K562 (cell line): Measurements from ENCODE around the gene KIF26B. TPM values are rescaled to one million over a fixed set of nuclear protein-coding genes. Genes with fewer than 3 reads are reported as not detected.

Experiments used
- ATAC-seq: fragments of 200-7000 bp; cut with Tn5 transposase; 3 replicates; pipeline ENCODE4 v1.9.1; 2020; ENCODE audit warnings: moderate library complexity
- BruUV-seq: library from RNA; stranded (reverse); fragments of 400-500 nt; replicated peaks from 2 replicates; lab custom pipeline; 2021; lab: Mats Ljungman, UMichigan
- CTCF ChIA-PET: fragments of 300-600 bp; formaldehyde crosslinking; extraction: SDS; loops from one replicate; lab custom pipeline; 2021; ENCODE audit warnings: low intra/inter-chr PET ratio; lab: Yijun Ruan, JAX
- POLR2A ChIA-PET: fragments of 300-600, 350-650 bp; sonication (Branson Sonifier 250); formaldehyde crosslinking; extraction: SDS; loops from one replicate; lab custom pipeline; 2021; ENCODE audit warnings: antibody characterized with exemption, inconsistent platforms; lab: Yijun Ruan, JAX
- DNase-seq, 4 experiments: peaks; one replicate each; pipeline versions ENCODE4 v3.0.0 to v3.0.0-alpha.2; 2011 to 2018; ENCODE audit warnings: low spot score in 3 of 4, mixed read lengths in 3 of 4; ENCODE audit errors: extremely low read depth in 1 of 4
- FAIRE-seq: peaks from 2 replicates; lab custom pipeline; 2011; peaks lifted over from hg19 to GRCh38; lab: Jason Lieb, UNC
- H2AFZ ChIP-seq: 2 replicates; pipeline ENCODE4 v1.6.0; 2011; ENCODE audit warnings: low read depth, low read length, control low read depth, inconsistent platforms
- H3K27ac ChIP-seq: fragments of 200-600 bp; 3 replicates; pipeline ENCODE4 v1.8.0; 2011; ENCODE audit warnings: low read depth, mild to moderate bottlenecking, control low read depth, inconsistent platforms, low read length, moderate library complexity, mixed read lengths; ENCODE audit errors: extremely low read depth
- H3K27me3 ChIP-seq, 2 experiments: fragments of 300-600 bp in 1 of 2; 2 replicates in 1 of 2; 3 replicates in 1 of 2; pipeline versions ENCODE4 v1.6.0 to v1.8.0; 2011; ENCODE audit warnings: inconsistent platforms in 2 of 2, low read length in 2 of 2, mild to moderate bottlenecking in 1 of 2, mixed read lengths in 1 of 2, moderate library complexity in 1 of 2; ENCODE audit not compliant: control insufficient read depth in 2 of 2, insufficient read depth in 2 of 2
- H3K36me3 ChIP-seq: fragments of 300-600 bp; 3 replicates; pipeline ENCODE4 v1.8.0; 2011; ENCODE audit warnings: mild to moderate bottlenecking, low read length, inconsistent platforms; ENCODE audit not compliant: control insufficient read depth, insufficient read depth
- H3K4me1 ChIP-seq, 2 experiments: fragments of 200-600 bp in 1 of 2; replicated peaks in 1 of 2; 2 replicates in 1 of 2; 3 replicates in 1 of 2; pipeline versions ENCODE4 v1.5.1 to v1.8.0; 2011; ENCODE audit warnings: inconsistent platforms in 2 of 2, low read length in 2 of 2, mild to moderate bottlenecking in 1 of 2, mixed read lengths in 1 of 2, moderate library complexity in 1 of 2; ENCODE audit not compliant: control insufficient read depth in 2 of 2, insufficient read depth in 2 of 2
- H3K4me2 ChIP-seq: 2 replicates; pipeline ENCODE4 v1.6.1; 2011; ENCODE audit warnings: low read length, control low read depth, inconsistent platforms, mixed read lengths; ENCODE audit not compliant: insufficient read depth
- H3K4me3 ChIP-seq: fragments of 200-600 bp; sonication (generic), shearing (Covaris generic); 2 replicates; pipeline ENCODE4 v1.5.1; 2016; ENCODE audit warnings: control low read depth, inconsistent platforms
- H3K79me2 ChIP-seq: fragments of 200-600 bp; 3 replicates; pipeline ENCODE4 v1.8.0; 2011; ENCODE audit warnings: low read length, inconsistent platforms; ENCODE audit not compliant: control insufficient read depth, insufficient read depth
- H3K9ac ChIP-seq, 2 experiments: 2 replicates each; pipeline versions ENCODE4 v1.6.0 to v1.6.1; 2011; ENCODE audit warnings: low read depth in 2 of 2, low read length in 2 of 2, control low read depth in 1 of 2, inconsistent platforms in 1 of 2, mild to moderate bottlenecking in 1 of 2, mixed read lengths in 1 of 2; ENCODE audit not compliant: insufficient read depth in 1 of 2
- H3K9me1 ChIP-seq: one replicate; pipeline ENCODE4 v1.6.0; 2011; ENCODE audit warnings: inconsistent platforms, mild to moderate bottlenecking, low read length, moderate library complexity; ENCODE audit not compliant: control insufficient read depth, insufficient read depth
- H3K9me3 ChIP-seq: replicated peaks from 2 replicates; pipeline ENCODE4 v1.5.1; 2011; ENCODE audit warnings: low read depth, low read length, inconsistent platforms; ENCODE audit not compliant: control insufficient read depth, insufficient read depth
- H4K20me1 ChIP-seq: replicated peaks from 2 replicates; pipeline ENCODE4 v1.6.1; 2011; ENCODE audit warnings: low read length, inconsistent platforms, mixed read lengths; ENCODE audit not compliant: control insufficient read depth, insufficient read depth
- HEY1 ChIP-seq: fragments of 250-450 bp; sonication (Bioruptor Pico); IDR thresholded peaks from 2 replicates; pipeline ENCODE4 v1.5.0; 2020; ENCODE audit warnings: mild to moderate bottlenecking, moderate library complexity, borderline replicate concordance
- SPI1 ChIP-seq: IDR thresholded peaks from 2 replicates; pipeline ENCODE4 v1.6.1; 2011; ENCODE audit warnings: low read depth, low read length, control low read depth, borderline replicate concordance
- WGBS: fragments of 100-300 bp; shearing (Covaris generic); methylation state at CpG from one replicate; pipeline ENCODE4 v1.1.6; 2016; ENCODE audit warnings: low coverage, mixed read lengths; ENCODE audit not compliant: insufficient coverage; ENCODE audit errors: missing lambda C conversion rate; 5-methylcytosine and 5-hydroxymethylcytosine counted together
- in situ Hi-C: fragments of 300-500 bp; cut with MboI; formaldehyde crosslinking; loops from 4 replicates; pipeline ENCODE4 v1.15.0; 2018; ENCODE audit warnings: inconsistent platforms, mixed read lengths
- intact Hi-C: fragments of 100-400 bp; cut with micrococcal nuclease; formaldehyde crosslinking; loops from 2 replicates; pipeline ENCODE4 v1.14.2; 2022
- polyA plus RNA-seq, 8 experiments: library from polyadenylated mRNA; depleted of rRNA in 4 of 8; stranded (reverse) in 5 of 8; unstranded in 3 of 8; fragments of >200 nt; fragmentation: Nextera tagmentation in 2 of 8; fragmentation: Illumina TruSeq in 1 of 8; extraction: Ambion mirVana in 2 of 8; extraction: Trizol in 1 of 8; gene quantifications; 2 replicates each; pipeline versions ENCODE4 v1.2.1 to v1.2.3, GENCODE V29; 2011 to 2014; ENCODE audit warnings: inconsistent platforms in 1 of 8, missing spikeins in 1 of 8
- total RNA-seq, 7 experiments: library from RNA; depleted of rRNA in 6 of 7; stranded (reverse); fragments of >200 nt in 6 of 7; fragmentation: Illumina TruSeq in 2 of 7; extraction: Trizol in 2 of 7; gene quantifications; 2 replicates each; pipeline versions ENCODE4 v1.2.1 to v1.2.3, GENCODE V29; 2011 to 2021; ENCODE audit warnings: low replicate concordance in 1 of 7

Gene KIF26B
- total and polyA plus RNA-seq, 9 of the 15 experiments (the other 6 are each of a cell fraction or from before 2014, with no cell fraction given) = 0.02 to 0.08 (median 0.03) TPM; not detected in 6

GRCh38 chr1:245679821-245680780, 525.3 kb downstream of the KIF26B start:
- H2AFZ ChIP-seq = no peak overlapping the region
- H3K4me2 ChIP-seq = no peak overlapping the region
- H3K9me1 ChIP-seq = no peaks in the 10 kb centered on the region
- peak; percentile 29; the same call in 1 of the 2 replicates for TF ChIP-seq SPI1
- no peak for TF ChIP-seq HEY1 (CRISPR knock-in tag)
- 0 out of 2 replicates have a peak, but pooled peaks cover 2% of the 10 kb centered on the region for H4K20me1 ChIP-seq
- intact Hi-C loops = loop anchor here (10.0 kb wide), 2 partner anchors 165 to 525 kb away; partner anchors contain the start of gene KIF26B
- DNase-seq (no peak), ATAC-seq (no peak), FAIRE-seq (no peak)
- H3K27me3 ChIP-seq = peaks cover 42 to 74% of the 10 kb centered on the region in 2 experiments; a peak in 4 of 5 replicates
- CTCF ChIA-PET = no interaction called here
- no peaks in the 10 kb centered on the region for H3K9me3 ChIP-seq
- no peak overlapping the region for H3K9ac ChIP-seq
- 22% methylated on average over 24 of the region's 24 CpGs for WGBS
- peaks cover 0 to 2% of the 10 kb centered on the region in 2 experiments; a peak in 1 of 5 replicates for H3K4me1 ChIP-seq
- no peak overlapping the region for H3K27ac ChIP-seq
- no peaks in the 10 kb centered on the region for H3K79me2 ChIP-seq
- H3K36me3 ChIP-seq = no peaks in the 10 kb centered on the region
- BruUV-seq = no TSS peak
- POLR2A ChIA-PET = interaction anchor here (0.6 kb wide), 1 partner anchor 122 kb away, joined by 3 read pairs; no protein-coding TSS in a partner anchor
- in situ Hi-C loops = no loop called here
- no peak overlapping the region for H3K4me3 ChIP-seq
